Stimulated activated CD8-positive, alpha-beta memory T cell treated with anti-CD3 and anti-CD28 coated beads, Interleukin-7, amount 100 ng/mL, for 48 hours (primary cell): ENCODE measurements around the gene COTL1.
"Not testable (repeated sequence)": the region's sequence is repeated elsewhere in the genome, so short reads cannot be mapped to it uniquely, and the experiment has no call there.

Experiments
- DNase-seq, 2 donors: peaks; one replicate each; pipeline ENCODE4 v3.0.0-alpha.2; 2020; ENCODE audit warnings: low read depth in 1 of 2; ENCODE audit errors: extremely low read depth in 1 of 2

COTL1 gene

GRCh38 chr16:84535408-84535807 is 82.5 kb downstream of the COTL1 start:
- no peak for DNase-seq

- DNase-seq = no peak
Measured at GRCh38 chr16:84534815-84535214, 83.1 kb downstream of the COTL1 start.

DNA sequence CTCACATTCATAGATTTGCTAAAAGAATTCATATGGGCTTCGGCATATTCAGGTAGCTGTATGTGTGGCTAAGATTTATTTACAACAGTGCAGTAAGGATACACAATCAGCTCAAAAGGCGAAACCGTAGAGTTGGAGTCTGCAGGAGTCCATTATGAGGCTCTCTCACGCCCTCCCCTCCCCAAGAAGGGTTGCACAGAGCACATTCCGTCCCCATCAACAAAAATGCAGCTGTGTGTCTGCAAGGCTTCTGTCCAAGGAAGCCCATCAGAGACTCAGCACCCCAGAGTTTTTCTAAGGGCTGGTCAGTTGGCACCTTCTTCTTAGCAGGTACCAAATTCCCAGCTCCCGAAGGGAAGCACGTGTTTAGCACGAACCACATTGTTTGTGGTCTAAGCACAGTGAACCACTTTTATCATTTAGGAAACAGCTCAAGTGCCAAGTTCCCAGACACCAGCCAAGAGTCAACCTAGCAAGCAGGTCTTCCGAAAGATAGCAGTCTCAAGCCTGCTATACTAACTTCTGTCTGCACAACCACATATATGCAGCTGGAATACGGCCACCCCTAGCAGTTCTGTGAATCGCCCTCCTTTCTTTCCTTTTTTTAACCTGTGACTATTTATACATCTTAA is 84.9 kb downstream of the COTL1 start:
- no peak for DNase-seq

GRCh38 chr16:84532291-84532724 is 85.6 kb downstream of the COTL1 start:
- DNase-seq = no peak

- no peak for DNase-seq
Measured at GRCh38 chr16:84531671-84532111, 86.2 kb downstream of the COTL1 start.

DNA sequence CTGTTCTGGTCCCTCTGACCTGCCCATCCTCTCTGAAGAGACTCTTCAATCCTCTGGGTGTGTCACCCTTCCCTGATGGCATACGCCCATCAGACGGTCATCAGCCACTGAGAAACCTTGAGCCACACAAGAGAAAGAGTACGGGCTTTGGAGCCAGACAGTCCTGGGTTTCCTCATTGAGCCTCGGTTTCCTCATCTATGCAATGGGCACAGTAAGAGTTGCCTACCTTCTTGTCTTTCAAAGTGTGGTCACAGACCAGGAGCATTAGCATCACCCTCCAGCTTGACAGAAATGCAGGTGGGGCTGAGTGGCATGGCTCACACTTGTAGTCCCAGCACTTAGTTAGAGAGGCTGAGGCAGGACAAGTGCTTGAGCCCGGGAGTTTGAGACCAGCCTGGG is 87.3 kb downstream of the COTL1 start:
- DNase-seq = no peak

DNA sequence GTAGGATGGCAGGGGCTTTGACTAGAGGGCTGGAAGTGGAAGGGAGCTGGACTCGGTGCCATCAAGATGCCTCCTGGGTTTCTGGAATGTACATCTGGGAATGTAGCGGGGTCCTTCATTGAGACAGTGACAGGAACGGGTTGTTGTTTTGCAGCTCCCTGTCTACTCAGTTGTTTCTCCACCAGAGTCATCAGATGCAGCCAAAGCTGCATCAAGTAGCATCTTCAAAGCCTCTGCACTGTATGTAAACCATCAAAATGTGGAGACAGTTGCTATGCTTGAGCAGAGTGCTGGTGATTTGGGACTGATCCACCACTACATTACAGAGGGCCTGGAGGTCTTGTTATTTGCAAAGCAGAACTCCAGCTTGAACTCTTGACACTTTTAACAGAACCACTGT is 88.3 kb downstream of the COTL1 start:
- DNase-seq = no peak

DNA sequence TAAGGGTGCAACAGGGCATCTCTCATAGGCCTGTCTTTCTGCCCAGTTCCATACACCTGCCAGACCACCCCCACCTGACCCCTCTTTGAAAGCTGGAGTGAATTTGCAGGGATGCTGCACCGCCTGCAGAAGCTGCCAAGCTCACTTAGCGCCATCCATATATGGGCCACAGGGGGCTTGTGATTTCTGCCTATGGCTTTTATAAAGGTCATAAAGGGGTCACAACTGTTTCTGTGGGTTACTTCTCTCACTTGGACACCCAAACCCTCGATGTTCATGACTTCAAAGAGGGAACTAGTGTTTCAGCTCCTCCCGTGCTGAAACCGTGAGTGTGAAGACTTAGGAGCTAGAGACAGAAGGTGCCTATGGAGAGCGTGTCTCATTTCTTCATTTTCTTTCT is 89.6 kb downstream of the COTL1 start:
- no peak for DNase-seq

DNA sequence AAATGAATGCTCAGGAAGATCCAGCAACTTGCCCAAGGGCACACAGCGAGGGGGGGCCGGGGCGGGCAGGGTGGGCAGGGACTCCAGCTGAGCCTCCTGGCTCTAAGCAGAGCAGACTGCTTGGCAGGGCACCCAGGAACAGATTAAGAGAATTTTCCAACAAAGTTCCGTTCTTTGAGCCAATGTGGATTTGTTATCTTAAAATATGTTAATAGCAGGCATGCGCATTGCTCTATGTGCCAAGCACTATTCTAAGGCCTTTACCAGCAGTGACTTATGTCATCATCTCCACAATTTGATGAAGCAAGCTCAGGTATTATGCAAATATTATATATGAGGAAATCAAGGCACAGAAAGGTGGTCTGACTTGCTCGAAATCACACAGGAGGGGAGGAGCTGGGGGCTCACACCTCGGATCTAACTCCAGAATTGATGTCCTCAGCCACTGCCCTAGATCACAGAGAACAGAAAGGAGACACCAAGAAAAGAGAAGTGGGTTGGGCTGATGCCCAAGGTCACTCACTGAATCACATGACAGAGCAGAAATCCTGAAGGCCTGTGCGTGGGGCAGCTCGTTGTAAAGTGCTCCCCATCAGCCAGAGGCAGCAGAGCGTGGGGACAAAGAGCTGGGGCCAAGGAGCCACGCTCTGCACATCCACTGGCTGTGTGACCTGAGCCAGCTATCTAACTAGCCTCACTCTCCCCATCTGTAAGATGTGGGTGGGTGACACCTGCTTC is 90.2 kb downstream of the COTL1 start:
- no peak for DNase-seq

GRCh38 chr16:84526794-84527531 is 90.9 kb downstream of the COTL1 start:
- no peak for DNase-seq

GRCh38 chr16:84524941-84525581 is 92.8 kb downstream of the COTL1 start:
- not testable (repeated sequence) for DNase-seq

DNA sequence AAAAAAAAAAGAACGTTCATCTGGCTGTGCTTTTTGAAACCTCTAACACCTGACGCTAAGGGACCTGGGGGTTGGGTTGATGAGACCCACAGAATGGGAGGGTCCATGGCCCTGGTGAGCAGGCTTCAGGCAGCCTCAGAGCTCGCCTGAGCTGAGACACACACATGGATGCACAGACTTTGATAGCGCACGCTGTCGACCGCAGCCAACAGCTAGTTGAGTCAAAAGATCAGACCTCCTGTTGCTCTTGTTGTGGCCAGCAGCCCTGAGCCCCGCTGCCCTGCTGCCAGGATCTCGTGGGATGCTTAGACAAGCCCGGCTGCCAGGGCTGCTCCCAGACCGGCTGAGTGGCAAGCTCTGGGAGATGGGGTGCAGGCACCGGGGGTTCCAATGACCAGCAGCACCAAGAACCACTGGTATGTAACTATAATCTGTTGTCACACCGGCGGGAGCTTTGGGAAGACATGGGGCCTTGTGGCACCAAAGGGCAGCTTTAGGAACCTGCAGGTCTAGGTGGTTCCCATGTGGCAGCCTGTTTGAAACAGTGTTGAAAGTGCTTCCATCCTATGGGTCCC is 93.4 kb downstream of the COTL1 start:
- no peak for DNase-seq

- no peak for DNase-seq
Measured at GRCh38 chr16:84521497-84521770, 96.4 kb downstream of the COTL1 start.

- DNase-seq = no peak
Measured at GRCh38 chr16:84520725-84521496, 97.0 kb downstream of the COTL1 start.

- no peak for DNase-seq
Measured at GRCh38 chr16:84519855-84520254, 98.0 kb downstream of the COTL1 start.

DNA sequence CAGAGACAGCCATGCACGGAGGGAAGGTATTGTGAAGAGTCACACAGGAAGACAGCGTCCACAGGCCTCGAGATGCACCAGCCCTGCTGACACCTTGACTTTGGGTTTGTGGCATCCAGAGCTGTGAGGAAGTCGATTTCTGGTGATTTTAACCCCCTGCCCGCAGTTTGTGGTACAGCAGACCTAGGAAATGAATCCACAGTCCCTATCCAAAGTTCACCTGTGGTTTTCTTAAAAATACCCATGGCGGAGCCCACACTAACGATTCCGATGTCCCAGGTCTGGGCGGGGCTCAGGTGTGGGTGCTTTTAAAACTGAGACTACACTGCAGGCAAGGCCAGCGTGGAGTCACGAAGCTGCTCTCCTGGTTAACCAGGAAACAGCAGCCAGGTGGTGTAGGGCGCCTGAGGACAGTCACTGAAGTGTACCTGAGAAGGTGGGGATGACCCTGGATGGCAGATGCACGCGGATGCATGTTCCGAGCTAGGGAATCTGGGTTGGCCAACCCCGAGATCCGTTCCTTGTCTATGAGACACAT is 99.0 kb downstream of the COTL1 start:
- peak; percentile 47 to 54 for DNase-seq

GRCh38 chr16:84518220-84518619 is 99.7 kb downstream of the COTL1 start:
- DNase-seq = not testable (repeated sequence)

DNA sequence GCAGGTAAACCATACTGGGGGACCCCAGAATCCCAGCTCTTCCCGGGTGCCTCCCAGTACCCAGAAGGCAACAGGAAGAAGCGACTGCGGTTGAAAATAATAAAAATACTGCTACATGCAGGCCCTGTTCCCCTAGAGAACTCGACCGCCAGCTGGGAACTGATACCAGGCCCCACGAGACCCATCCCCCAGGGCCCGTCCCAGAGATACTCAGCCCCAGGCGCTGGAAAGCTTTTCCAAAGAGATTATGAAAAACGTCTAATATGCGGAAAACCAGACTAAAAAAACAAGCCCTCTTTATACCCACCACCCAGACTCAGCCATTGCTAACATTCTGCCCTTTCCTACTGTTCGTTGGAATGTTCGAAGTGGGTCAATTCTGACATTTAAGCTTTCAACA is 100.5 kb downstream of the COTL1 start:
- no peak for DNase-seq
